ENCODE data around the gene GIT1. TPM values are rescaled to one million over a fixed set of nuclear protein-coding genes. Genes with fewer than 3 reads are reported as not detected.

Gene GIT1
- total RNA-seq, 2 experiments from 2014 or later: 72.7 to 75.1 TPM

GRCh38 chr17:29607557-29608195 lies 18.2 kb upstream of the GIT1 start:
- Mint-ChIP-seq H3K36me3 (ENCODE audit: low read depth) (no peaks in the 10 kb centered on the region), H3K4me3 (no peak overlapping the region), H3K27me3 (ENCODE audit: low read depth) (no peaks in the 10 kb centered on the region), H3K27ac (no peak overlapping the region), H3K4me1 (ENCODE audit: low read depth) (no peaks in the 10 kb centered on the region), H3K9me3 (ENCODE audit: insufficient read depth) (no peaks in the 10 kb centered on the region)
- no peak for ATAC-seq
- ChIA-PET CTCF (interaction anchor here (0.9 to 3.5 kb wide), 5 partner anchors 10 to 35 kb away, joined by 3 to 16 read pairs (median 4); no protein-coding TSS in a partner anchor), POLR2A (no interaction called here)
- no peak for DNase-seq

GRCh38 chr17:29603109-29603674 lies 13.7 kb upstream of the GIT1 start:
- Mint-ChIP-seq H3K36me3 (ENCODE audit: low read depth) (no peaks in the 10 kb centered on the region), H3K4me3 (no peak overlapping the region), H3K27me3 (ENCODE audit: low read depth) (no peaks in the 10 kb centered on the region), H3K27ac (no peak overlapping the region), H3K9me3 (ENCODE audit: insufficient read depth) (no peaks in the 10 kb centered on the region), H3K4me1 (ENCODE audit: low read depth) (peaks cover 7% of the 10 kb centered on the region)
- DNase-seq (no peak), ATAC-seq (no peak)
- ChIA-PET POLR2A (no interaction called here), CTCF (interaction anchor here (2.3 kb wide), 1 partner anchor 10 kb away, joined by 13 read pairs; no protein-coding TSS in a partner anchor)

GRCh38 chr17:29597361-29598172 lies 8.1 kb upstream of the GIT1 start:
- no peaks in the 10 kb centered on the region for H3K27me3 Mint-ChIP-seq (ENCODE audit: low read depth)
- H3K4me3 Mint-ChIP-seq: no peak overlapping the region
- no peak overlapping the region for H3K27ac Mint-ChIP-seq
- H3K4me1 Mint-ChIP-seq (ENCODE audit: low read depth): peaks cover 18% of the 10 kb centered on the region
- H3K36me3 Mint-ChIP-seq (ENCODE audit: low read depth): no peaks in the 10 kb centered on the region
- no peaks in the 10 kb centered on the region for H3K9me3 Mint-ChIP-seq (ENCODE audit: insufficient read depth)
- POLR2A ChIA-PET: interaction anchor here (1.2 kb wide), 1 partner anchor 18 kb away, joined by 3 read pairs; no protein-coding TSS in a partner anchor
- no peak for ATAC-seq
- CTCF ChIA-PET: interaction anchor here (1.8 to 3.3 kb wide), 2 partner anchors 11 to 19 kb away, joined by 3 to 21 read pairs; no protein-coding TSS in a partner anchor
- DNase-seq: no peak

GRCh38 chr17:29596811-29597210 lies 7.4 kb upstream of the GIT1 start:
- H3K27ac Mint-ChIP-seq: no peak overlapping the region
- no peaks in the 10 kb centered on the region for H3K36me3 Mint-ChIP-seq (ENCODE audit: low read depth)
- no peak for ATAC-seq
- no peak for DNase-seq
- H3K9me3 Mint-ChIP-seq (ENCODE audit: insufficient read depth): no peaks in the 10 kb centered on the region
- CTCF ChIA-PET: interaction anchor here (1.8 to 3.3 kb wide), 2 partner anchors 11 to 20 kb away, joined by 3 to 21 read pairs; no protein-coding TSS in a partner anchor
- peaks cover 25% of the 10 kb centered on the region for H3K4me1 Mint-ChIP-seq (ENCODE audit: low read depth)
- no peaks in the 10 kb centered on the region for H3K27me3 Mint-ChIP-seq (ENCODE audit: low read depth)
- POLR2A ChIA-PET: interaction anchor here (1.2 kb wide), 1 partner anchor 18 kb away, joined by 3 read pairs; no protein-coding TSS in a partner anchor
- no peak overlapping the region for H3K4me3 Mint-ChIP-seq

- no peaks in the 10 kb centered on the region for H3K9me3 Mint-ChIP-seq (ENCODE audit: insufficient read depth)
- no peak overlapping the region for H3K4me3 Mint-ChIP-seq
- no peaks in the 10 kb centered on the region for H3K27me3 Mint-ChIP-seq (ENCODE audit: low read depth)
- POLR2A ChIA-PET: no interaction called here
- CTCF ChIA-PET: interaction anchor here (1.8 to 3.3 kb wide), 2 partner anchors 12 to 21 kb away, joined by 3 to 21 read pairs; no protein-coding TSS in a partner anchor
- ATAC-seq: no peak
- DNase-seq: no peak
- H3K36me3 Mint-ChIP-seq (ENCODE audit: low read depth): no peaks in the 10 kb centered on the region
- no peak overlapping the region for H3K27ac Mint-ChIP-seq
- peaks cover 32% of the 10 kb centered on the region for H3K4me1 Mint-ChIP-seq (ENCODE audit: low read depth)
Observed at GRCh38 chr17:29595943-29596774, 6.7 kb upstream of the GIT1 start.

- no peak for ATAC-seq
- Mint-ChIP-seq H3K9me3 (ENCODE audit: insufficient read depth) (no peaks in the 10 kb centered on the region), H3K36me3 (ENCODE audit: low read depth) (no peaks in the 10 kb centered on the region), H3K27ac (no peak overlapping the region), H3K27me3 (ENCODE audit: low read depth) (no peaks in the 10 kb centered on the region), H3K4me3 (no peak overlapping the region), H3K4me1 (ENCODE audit: low read depth) (peaks cover 33% of the 10 kb centered on the region)
- no peak for DNase-seq
- ChIA-PET CTCF (interaction anchor here (4.7 kb wide), 1 partner anchor 21 kb away, joined by 107 read pairs; no protein-coding TSS in a partner anchor), POLR2A (no interaction called here)
Observed at GRCh38 chr17:29595107-29595942, 5.9 kb upstream of the GIT1 start.

GRCh38 chr17:29594519-29595090 lies 5.2 kb upstream of the GIT1 start:
- POLR2A ChIA-PET: no interaction called here
- H3K4me1 Mint-ChIP-seq (ENCODE audit: low read depth): peaks cover 39% of the 10 kb centered on the region

GRCh38 chr17:29593591-29594518 lies 4.4 kb upstream of the GIT1 start:
- no peak overlapping the region for H3K27ac Mint-ChIP-seq
- peaks cover 39% of the 10 kb centered on the region for H3K4me1 Mint-ChIP-seq (ENCODE audit: low read depth)
- ATAC-seq (no peak), DNase-seq (peak; percentile 60)
- H3K27me3 Mint-ChIP-seq (ENCODE audit: low read depth): no peaks in the 10 kb centered on the region
- POLR2A ChIA-PET: interaction anchor here (1.0 to 2.3 kb wide), 2 partner anchors 12 to 23 kb away, joined by 3 to 10 read pairs; no protein-coding TSS in a partner anchor
- CTCF ChIA-PET: interaction anchor here (0.7 to 4.7 kb wide), 12 partner anchors 12 to 444 kb away, joined by 3 to 107 read pairs (median 6); partner anchors contain the start of genes ABHD15 and TP53I13
- no peaks in the 10 kb centered on the region for H3K36me3 Mint-ChIP-seq (ENCODE audit: low read depth)
- peak overlapping the region; percentile 69 for H3K4me3 Mint-ChIP-seq
- H3K9me3 Mint-ChIP-seq (ENCODE audit: insufficient read depth): no peaks in the 10 kb centered on the region

More at GRCh38 chr17:29594519-29595090, 5.2 kb upstream of the GIT1 start:
- no peak for DNase-seq
- no peaks in the 10 kb centered on the region for H3K36me3 Mint-ChIP-seq (ENCODE audit: low read depth)
- H3K27me3 Mint-ChIP-seq (ENCODE audit: low read depth): no peaks in the 10 kb centered on the region
- CTCF ChIA-PET: interaction anchor here (0.7 to 4.7 kb wide), 6 partner anchors 14 to 354 kb away, joined by 3 to 107 read pairs (median 4); no protein-coding TSS in a partner anchor
- H3K27ac Mint-ChIP-seq: no peak overlapping the region
- peak overlapping the region; percentile 69 for H3K4me3 Mint-ChIP-seq
- ATAC-seq: no peak
- no peaks in the 10 kb centered on the region for H3K9me3 Mint-ChIP-seq (ENCODE audit: insufficient read depth)

GRCh38 chr17:29592850-29593551 lies 3.6 kb upstream of the GIT1 start, which contains the start of gene ANKRD13B:
Gene ANKRD13B, plus strand, starts transcription at chr17:29593132. Its CDS starts 490 bp downstream, at chr17:29593622.
- ATAC-seq (no peak), DNase-seq (peak; percentile 61)
- H3K4me3 Mint-ChIP-seq: peak within 1 kb of the TSS; percentile 85
- peaks cover 42% of the 10 kb centered on the region for H3K4me1 Mint-ChIP-seq (ENCODE audit: low read depth)
- no peaks in the 10 kb centered on the region for H3K27me3 Mint-ChIP-seq (ENCODE audit: low read depth)
- no peaks in the 10 kb centered on the region for H3K9me3 Mint-ChIP-seq (ENCODE audit: insufficient read depth)
- peak within 1 kb of the TSS; percentile 11 for H3K27ac Mint-ChIP-seq
- ChIA-PET POLR2A (interaction anchor here (0.9 to 2.3 kb wide), 4 partner anchors 11 to 337 kb away, joined by 3 to 10 read pairs (median 3); partner anchors contain the start of gene SSH2), CTCF (interaction anchor here (1.1 to 4.7 kb wide), 15 partner anchors 7 to 469 kb away, joined by 3 to 107 read pairs (median 7); partner anchors contain the start of genes ABHD15 and TP53I13)
- H3K36me3 Mint-ChIP-seq (ENCODE audit: low read depth): peaks cover 2% of the 10 kb centered on the region

All from activated CD8-positive, alpha-beta T cell treated with anti-CD3 and anti-CD28 coated beads, Interleukin-2, amount 10 ng/mL, durations not matched to agents 7 days and 5 days (primary cell).